Stimulated activated CD4-positive, alpha-beta T cell treated with anti-CD3 and anti-CD28 coated beads, Interleukin-1b, Interleukin-23, amount 100 ng/mL, for 1 hour (primary cell): ENCODE measurements around the gene BHLHA15.

Source experiments
- DNase-seq, 2 donors: peaks; one replicate each; pipeline ENCODE4 v3.0.0-alpha.2; 2020; ENCODE audit warnings: low read depth in 2 of 2

The BHLHA15 gene

DNA sequence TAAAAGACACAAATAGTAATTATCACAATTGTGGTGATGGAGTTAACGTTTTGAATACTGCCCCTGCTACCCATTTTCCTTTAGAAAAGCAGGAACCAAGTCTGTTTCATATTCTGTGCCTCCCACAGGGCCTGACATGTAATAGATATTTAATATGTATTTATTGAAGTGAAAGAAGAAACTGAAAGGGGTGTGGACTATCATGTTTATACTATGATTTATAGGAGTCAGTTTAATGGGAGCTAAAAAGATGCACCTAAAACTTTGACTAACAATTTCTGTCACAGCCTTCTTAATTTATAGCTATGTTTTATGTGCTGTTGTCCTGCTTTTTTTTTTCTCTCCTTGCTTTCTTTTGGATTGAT, 24.1 kb upstream of the BHLHA15 start:
- DNase-seq: no peak

DNA sequence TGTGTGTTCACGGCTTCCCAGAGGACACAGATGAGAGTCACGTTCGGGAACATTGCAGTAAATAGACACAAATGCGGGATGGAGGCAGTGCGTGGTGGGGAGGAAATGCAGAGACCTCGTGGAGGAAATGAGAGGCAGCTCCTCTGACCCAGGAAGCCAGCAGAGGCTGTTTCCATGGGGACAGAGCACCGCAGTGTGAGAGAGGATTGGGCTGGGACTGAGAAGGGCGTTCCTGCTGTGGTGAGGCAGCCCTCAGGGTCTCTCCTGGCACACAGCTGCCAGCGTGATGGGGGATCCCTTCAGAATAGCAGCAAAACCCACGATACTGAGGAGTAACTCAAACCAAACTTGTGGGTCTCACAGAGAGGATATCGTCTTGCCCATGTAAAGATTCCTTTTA, 21.7 kb upstream of the BHLHA15 start:
- DNase-seq: no peak

DNA sequence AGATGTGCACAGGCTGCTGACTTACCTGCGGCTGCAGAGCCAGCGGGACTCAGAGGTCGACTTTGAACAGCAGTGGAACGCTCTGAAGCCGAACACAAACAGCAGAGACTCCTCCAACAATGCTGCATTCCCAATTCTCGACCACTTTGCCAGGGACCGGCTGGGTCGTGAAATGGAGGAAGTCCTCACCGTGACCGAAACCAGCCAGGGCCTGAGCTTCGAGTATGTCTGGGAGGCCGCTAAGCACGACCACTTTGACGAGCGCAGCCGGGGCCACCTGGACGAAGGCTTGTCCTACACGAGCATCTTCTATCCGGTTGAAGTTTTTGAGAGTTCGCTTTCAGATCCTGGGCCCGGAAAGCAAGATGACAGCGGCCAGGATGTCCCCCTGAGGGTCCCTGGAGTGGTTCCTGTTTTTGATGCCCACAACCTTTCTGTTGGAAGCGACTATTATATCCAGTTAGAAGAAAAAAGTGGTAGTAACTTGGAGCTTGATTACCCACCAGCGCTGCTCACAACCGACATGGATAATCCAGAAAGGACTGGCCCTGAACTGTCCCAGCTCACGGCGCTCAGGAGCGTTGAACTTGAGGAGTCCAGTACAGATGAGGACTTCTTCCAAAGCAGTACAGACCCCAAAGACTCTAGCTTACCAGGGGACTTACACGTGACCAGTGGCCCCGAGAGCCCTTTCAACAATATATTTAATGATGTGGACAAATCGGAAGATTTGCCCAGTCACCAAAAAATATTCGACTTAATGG, 19.4 kb upstream of the BHLHA15 start:
- no peak for DNase-seq

- no peak for DNase-seq
Measured at GRCh38 chr7:98192781-98193457, 18.3 kb upstream of the BHLHA15 start.

GRCh38 chr7:98193474-98194180, 17.6 kb upstream of the BHLHA15 start:
- DNase-seq: no peak

GRCh38 chr7:98194186-98194585, 17.1 kb upstream of the BHLHA15 start:
- DNase-seq: no peak

- no peak for DNase-seq
Measured at GRCh38 chr7:98194672-98195457, 16.4 kb upstream of the BHLHA15 start.

DNA sequence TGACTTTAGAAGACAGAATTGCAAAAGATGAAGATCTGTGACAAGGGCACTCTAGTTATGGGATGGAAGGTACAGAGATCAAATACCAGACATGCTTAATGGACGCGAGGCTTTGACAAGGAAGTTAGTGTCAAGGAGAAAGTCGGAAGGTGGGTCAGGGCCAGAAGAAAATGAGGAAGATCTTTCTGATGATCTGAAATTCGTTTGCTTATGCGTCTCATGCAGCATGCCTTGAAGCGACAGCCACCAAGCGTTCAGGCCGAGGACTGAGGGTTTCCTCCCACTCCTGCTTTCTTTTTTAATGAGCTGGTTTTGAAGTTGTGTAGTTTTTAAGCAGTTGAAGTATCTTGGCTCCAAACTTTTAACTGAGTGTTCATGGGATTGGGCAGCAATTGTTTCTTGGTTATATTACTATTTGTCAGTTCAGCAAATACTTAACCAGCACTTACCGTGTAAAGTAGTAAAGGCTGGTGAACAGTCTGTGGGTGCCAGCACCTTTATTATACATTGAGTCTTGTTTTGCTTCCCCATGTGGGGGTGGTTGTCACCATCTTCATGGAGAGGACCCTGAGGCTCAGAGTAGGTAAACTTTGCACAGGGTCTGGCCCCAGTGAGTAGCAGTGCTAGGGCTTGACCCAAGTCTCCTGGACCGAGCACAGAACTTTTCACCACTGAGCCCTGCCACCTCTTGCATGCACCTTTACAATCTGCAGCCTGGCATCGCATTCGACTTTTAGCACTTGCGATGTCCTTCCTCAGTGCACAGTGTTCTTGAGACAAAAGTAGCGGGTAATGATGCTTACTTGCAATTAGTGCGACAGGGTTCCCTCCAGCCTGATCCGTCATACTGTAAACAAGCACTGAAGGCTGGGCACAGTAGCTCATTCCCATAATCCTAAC, 14.3 kb upstream of the BHLHA15 start:
- DNase-seq: no peak

GRCh38 chr7:98199131-98199530, 12.1 kb upstream of the BHLHA15 start:
- DNase-seq: no peak

GRCh38 chr7:98200364-98200763, 10.9 kb upstream of the BHLHA15 start:
- DNase-seq: no peak

- DNase-seq: peak; percentile 10 to 16
Measured at GRCh38 chr7:98202367-98203195, 8.7 kb upstream of the BHLHA15 start.

DNA sequence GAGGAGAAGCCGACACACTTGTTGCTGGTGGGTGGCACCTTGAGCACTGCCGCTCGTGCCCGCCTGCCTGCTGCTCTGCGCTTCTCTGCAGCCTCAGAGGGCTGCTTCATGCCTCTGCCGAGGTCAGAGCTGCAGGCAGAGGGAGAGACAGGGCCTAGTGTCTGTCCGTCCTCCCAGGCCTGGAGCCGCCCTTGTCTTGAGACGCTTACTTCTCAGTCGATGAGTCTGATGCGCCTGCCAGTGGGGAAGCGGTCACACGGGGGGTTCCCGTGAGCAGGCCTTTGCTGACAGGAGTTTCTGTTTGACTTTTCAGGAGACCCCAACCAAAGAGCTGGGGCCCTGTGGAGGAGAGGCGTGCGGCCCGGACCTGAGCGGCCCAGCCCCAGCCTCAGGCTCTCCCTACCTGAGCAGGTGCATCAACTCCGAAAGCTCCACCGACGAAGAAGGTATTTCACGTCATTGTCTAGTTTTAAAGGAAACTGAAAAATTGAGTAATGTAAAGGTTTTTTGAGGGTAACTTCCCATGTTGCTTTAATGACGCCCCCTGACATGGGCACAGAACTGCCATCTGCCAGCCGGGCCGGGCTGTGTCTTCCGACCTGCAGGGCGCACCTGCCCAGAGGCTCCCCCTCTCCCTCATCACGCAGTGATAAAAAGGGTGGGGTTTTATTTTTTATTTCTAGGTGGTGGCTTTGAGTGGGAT, 7.8 kb upstream of the BHLHA15 start:
- DNase-seq: no peak

- no peak for DNase-seq
Measured at GRCh38 chr7:98203964-98204605, 7.2 kb upstream of the BHLHA15 start.

DNA sequence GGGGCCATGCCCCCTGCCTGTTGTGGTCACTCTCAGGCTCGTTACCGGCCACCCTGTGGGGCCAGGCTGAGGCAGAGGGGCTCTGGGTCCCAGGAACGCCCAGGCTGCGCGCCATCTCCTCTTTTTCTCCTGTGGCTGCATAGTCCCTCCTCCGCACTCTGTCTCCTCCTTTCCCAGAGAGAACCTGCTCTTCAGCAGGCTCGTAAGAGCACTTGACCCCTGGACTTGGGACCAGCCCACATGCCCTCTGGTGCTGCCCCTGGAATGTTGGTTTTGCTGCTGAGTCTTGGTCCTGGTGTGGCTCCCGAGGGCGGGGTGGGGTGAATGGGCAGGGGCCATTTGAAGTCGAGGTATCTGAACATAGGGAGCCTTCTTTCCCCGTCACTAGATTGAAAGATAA, 6.6 kb upstream of the BHLHA15 start:
- no peak for DNase-seq

DNA sequence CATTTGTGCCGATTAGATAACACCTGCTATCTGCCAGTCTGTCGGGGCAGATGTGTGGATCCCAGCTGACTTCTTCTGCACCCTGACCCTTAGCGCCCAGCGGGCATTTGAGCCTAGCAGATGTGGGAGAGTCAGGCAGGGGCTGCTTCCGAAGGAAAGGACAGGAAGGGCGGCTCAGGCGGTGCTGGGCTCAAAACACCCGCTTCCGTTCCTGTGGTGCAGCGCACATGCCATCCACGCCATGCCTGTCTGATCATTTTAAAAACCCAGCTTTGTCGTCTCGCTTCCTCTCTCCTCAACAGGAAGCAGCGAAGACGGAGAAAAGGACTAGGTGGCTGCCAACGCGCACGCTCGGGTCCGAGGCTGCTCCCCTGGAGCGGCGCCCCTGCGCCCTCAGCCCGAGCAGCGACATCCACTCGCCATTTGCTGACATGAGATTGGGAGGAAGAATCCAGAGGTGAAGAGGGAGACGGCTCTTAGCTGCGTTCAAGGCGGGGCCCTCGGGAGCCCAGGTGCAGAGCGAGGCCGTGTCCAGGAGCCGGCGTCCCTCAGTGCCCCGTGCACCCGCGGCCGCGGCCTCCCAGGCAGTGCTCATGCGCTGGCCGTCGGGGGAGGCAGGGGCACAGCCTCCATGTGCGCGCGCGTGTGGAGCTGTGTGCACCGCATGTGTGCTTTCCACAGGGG, 5.9 kb upstream of the BHLHA15 start:
- no peak for DNase-seq

DNA sequence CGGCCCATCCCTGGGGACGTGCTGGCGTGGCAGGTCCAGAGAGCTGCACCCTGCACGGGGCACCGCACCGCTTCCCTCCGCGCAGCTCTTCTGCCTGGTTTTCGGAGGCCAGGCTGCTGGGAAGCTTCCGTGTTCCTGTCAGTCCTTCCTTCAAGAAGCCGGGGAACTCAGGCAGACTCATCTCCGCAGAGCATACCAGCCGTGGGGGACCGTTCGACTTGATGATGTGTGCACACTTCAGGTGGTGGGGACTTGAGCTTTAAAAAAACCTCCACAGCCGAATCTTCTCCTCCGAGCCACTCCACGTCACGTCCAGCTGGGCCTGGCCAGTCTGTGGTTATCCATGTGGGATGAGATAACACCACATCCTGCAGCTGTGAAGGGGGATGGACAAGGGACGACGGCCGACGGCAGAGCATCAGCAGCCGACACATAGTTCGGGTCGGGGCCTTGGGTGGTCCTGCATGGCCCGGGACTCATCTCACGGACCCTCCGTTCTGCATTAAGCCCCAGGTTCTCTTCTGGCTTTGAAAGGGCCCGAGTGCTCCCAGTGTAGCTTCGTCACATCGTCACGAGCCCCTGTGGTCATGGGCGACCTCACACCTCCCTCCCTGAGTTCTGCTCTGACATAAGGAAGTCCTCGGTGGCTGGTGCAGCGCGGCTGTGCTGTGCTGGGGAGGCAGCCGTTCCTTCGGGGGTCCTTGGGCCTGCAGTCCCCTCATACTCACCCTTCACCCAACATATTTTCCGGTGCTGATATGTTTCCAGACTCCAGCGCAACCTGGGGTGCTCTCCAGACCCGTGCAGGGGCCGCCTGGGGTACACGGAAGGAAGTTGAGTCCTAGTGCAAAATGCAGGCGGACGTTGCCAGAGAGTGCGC, 4.5 kb upstream of the BHLHA15 start:
- DNase-seq: no peak

- DNase-seq: no peak
Measured at GRCh38 chr7:98209166-98209920, 1.9 kb upstream of the BHLHA15 start.
